SU-DHL-6 (cell line): ENCODE measurements around the gene NPAS3.

ENCODE experiments used
- EZH2phosphoT487 ChIP-seq: fragments of 200-600 bp; sonication (generic), shearing (Covaris generic); conservative IDR thresholded peaks from 2 replicates; pipeline ENCODE4 v1.6.1; 2018; ENCODE audit warnings: mild to moderate bottlenecking, antibody characterized with exemption, low read length, moderate library complexity, mixed read lengths
- TF ChIP-seq, protein P1 (sequence below): fragments of 200-600 bp; sonication (generic); IDR thresholded peaks from one replicate; pipeline ENCODE4 v1.5.1; 2017; ENCODE audit warnings: antibody characterized with exemption, mild to moderate bottlenecking, low read length, moderate library complexity; ENCODE audit not compliant: insufficient read depth, poor library complexity, severe bottlenecking

DNA sequence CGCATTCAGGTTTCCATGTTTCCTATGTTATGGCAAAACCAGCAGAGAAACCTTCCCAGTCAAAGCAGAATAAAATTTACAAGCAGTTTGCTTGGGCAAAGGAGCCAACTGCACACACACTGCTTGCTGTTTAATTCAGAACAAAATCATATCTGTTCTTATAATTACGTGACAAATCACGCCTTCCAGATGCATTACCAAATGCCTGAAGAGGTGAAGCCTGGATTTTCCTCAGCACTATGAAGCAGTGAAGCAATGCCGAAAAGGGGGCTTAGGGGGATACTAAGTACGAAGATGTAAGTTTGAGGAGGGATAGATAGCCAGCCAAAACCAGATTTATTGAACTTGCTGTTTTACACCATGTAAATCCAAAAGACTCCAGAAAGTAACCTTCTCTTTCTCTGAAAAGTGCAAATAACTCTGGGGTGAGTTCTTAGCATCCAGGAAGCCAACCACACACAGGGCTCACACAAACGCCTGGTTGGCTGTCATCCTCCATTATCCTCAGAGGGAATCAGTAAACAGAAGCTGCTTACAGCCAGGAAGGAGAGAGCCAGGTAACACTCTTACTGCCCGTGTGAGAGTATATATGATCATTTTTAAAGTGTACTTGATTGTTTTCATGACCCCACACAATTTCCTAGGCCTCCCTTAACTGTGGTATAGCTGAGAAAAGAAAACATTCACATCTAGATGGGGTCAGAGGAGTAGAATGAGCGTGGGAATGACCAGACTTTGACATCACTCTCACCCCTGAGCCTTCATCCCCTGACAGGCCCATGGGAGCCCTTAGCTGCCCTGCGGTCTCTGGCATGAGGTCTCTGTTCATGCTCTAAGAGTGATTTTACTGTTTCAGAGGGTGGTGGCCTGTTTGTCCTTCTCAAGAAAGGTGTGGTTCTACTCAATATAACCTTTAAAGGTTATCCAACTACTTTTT, 569.7 kb downstream of the NPAS3 start:
- TF ChIP-seq, protein P1, sequence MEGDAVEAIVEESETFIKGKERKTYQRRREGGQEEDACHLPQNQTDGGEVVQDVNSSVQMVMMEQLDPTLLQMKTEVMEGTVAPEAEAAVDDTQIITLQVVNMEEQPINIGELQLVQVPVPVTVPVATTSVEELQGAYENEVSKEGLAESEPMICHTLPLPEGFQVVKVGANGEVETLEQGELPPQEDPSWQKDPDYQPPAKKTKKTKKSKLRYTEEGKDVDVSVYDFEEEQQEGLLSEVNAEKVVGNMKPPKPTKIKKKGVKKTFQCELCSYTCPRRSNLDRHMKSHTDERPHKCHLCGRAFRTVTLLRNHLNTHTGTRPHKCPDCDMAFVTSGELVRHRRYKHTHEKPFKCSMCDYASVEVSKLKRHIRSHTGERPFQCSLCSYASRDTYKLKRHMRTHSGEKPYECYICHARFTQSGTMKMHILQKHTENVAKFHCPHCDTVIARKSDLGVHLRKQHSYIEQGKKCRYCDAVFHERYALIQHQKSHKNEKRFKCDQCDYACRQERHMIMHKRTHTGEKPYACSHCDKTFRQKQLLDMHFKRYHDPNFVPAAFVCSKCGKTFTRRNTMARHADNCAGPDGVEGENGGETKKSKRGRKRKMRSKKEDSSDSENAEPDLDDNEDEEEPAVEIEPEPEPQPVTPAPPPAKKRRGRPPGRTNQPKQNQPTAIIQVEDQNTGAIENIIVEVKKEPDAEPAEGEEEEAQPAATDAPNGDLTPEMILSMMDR, result no peak
- no peak for TF ChIP-seq EZH2phosphoT487
